Measurements from ENCODE around the gene KCND2. TPM values are rescaled to one million over a fixed set of nuclear protein-coding genes. Genes with fewer than 3 reads are reported as not detected.
"Not testable (repeated sequence)": the region's sequence is repeated elsewhere in the genome, so short reads cannot be mapped to it uniquely, and the experiment has no call there.

KCND2 gene
- total and polyA plus RNA-seq, 3 experiments from 2014 or later, result not detected

GRCh38 chr7:120775755-120776154 lies 502.8 kb downstream of the KCND2 start:
- Histone ChIP-seq H3K4me3 (ENCODE audit: low read length) (no peak overlapping the region), H3K27ac (ENCODE audit: low read depth, low read length) (no peak overlapping the region), H3K36me3 (ENCODE audit: insufficient read depth, low read length) (no peaks in the 10 kb centered on the region), H3K9me3 (ENCODE audit: low read length) (no peaks in the 10 kb centered on the region), H3K27me3 (ENCODE audit: insufficient read depth, low read length, poor library complexity, severe bottlenecking) (no peaks in the 10 kb centered on the region), H3K4me1 (ENCODE audit: insufficient read depth, low read length) (no peaks in the 10 kb centered on the region)
- no peaks in the 10 kb centered on the region for H3K36me3 Mint-ChIP-seq
- no peak overlapping the region for H3K4me3 Mint-ChIP-seq
- no peaks in the 10 kb centered on the region for H3K9me3 Mint-ChIP-seq
- no peak for DNase-seq
- no peak overlapping the region for H3K27ac Mint-ChIP-seq
- peaks cover 0 to 2% of the 10 kb centered on the region in 2 donors for H3K27me3 Mint-ChIP-seq
- POLR2A ChIA-PET, result no interaction called here
- no peaks in the 10 kb centered on the region for H3K4me1 Mint-ChIP-seq
- CTCF ChIA-PET, result interaction anchor here (3.5 kb wide), 1 partner anchor 16 kb away, joined by 10 read pairs; no protein-coding TSS in a partner anchor

GRCh38 chr7:120779078-120779477 lies 506.1 kb downstream of the KCND2 start:
- CTCF ChIA-PET, result not testable (repeated sequence)

GRCh38 chr7:120780451-120780850 lies 507.5 kb downstream of the KCND2 start:
- DNase-seq; H3K36me3 ChIP-seq (ENCODE audit: insufficient read depth, low read length); H3K4me3 ChIP-seq (ENCODE audit: low read length); H3K9me3 Mint-ChIP-seq; POLR2A ChIA-PET; H3K27ac Mint-ChIP-seq; H3K27ac ChIP-seq (ENCODE audit: low read depth, low read length); H3K27me3 ChIP-seq (ENCODE audit: insufficient read depth, low read length, poor library complexity, severe bottlenecking); H3K9me3 ChIP-seq (ENCODE audit: low read length); CTCF ChIA-PET; H3K27me3 Mint-ChIP-seq; H3K4me3 Mint-ChIP-seq; H3K36me3 Mint-ChIP-seq; H3K4me1 ChIP-seq (ENCODE audit: insufficient read depth, low read length); H3K4me1 Mint-ChIP-seq: not testable (repeated sequence)

More at GRCh38 chr7:120779078-120779477, 506.1 kb downstream of the KCND2 start:
- H3K4me3 Mint-ChIP-seq; H3K27ac Mint-ChIP-seq; H3K9me3 Mint-ChIP-seq; DNase-seq; H3K36me3 ChIP-seq (ENCODE audit: insufficient read depth, low read length); H3K27ac ChIP-seq (ENCODE audit: low read depth, low read length); H3K27me3 ChIP-seq (ENCODE audit: insufficient read depth, low read length, poor library complexity, severe bottlenecking); H3K36me3 Mint-ChIP-seq; H3K4me1 ChIP-seq (ENCODE audit: insufficient read depth, low read length); H3K27me3 Mint-ChIP-seq; H3K4me3 ChIP-seq (ENCODE audit: low read length); POLR2A ChIA-PET; H3K4me1 Mint-ChIP-seq; H3K9me3 ChIP-seq (ENCODE audit: low read length): not testable (repeated sequence)

- Mint-ChIP-seq H3K4me1 (no peaks in the 10 kb centered on the region), H3K36me3 (no peaks in the 10 kb centered on the region), H3K27ac (no peak overlapping the region), H3K9me3 (no peaks in the 10 kb centered on the region), H3K4me3 (no peak overlapping the region), H3K27me3 (peaks cover 0 to 4% of the 10 kb centered on the region in 2 donors)
- Histone ChIP-seq H3K36me3 (ENCODE audit: insufficient read depth, low read length) (no peaks in the 10 kb centered on the region), H3K4me1 (ENCODE audit: insufficient read depth, low read length) (no peaks in the 10 kb centered on the region), H3K27me3 (ENCODE audit: insufficient read depth, low read length, poor library complexity, severe bottlenecking) (no peaks in the 10 kb centered on the region), H3K9me3 (ENCODE audit: low read length) (no peaks in the 10 kb centered on the region), H3K27ac (ENCODE audit: low read depth, low read length) (no peak overlapping the region), H3K4me3 (ENCODE audit: low read length) (no peak overlapping the region)
- CTCF ChIA-PET, result no interaction called here
- no peak for DNase-seq
- POLR2A ChIA-PET, result no interaction called here
These were observed 508.0 kb downstream of the KCND2 start for GRCh38 chr7:120780938-120781337.

DNA sequence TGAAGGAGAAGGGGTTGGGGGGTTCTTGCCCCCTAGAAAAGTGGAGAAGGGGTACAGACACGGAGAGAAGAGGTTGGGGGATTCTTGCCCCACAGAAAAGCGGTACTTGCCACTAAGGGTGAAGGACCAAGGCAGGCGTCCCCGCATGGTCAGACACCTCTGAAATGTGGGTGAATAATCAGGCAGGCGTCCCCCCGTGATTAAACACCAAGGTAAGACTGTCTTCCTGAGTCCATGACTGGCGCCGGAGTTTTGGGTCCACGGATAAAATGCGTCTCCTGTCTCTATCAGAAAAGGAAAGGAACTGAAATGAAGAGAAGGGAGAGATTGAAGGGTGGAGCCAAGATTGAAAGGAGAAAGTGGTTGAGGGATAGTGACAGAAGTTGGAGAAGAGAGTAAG lies 508.9 kb downstream of the KCND2 start:
- H3K27ac ChIP-seq (ENCODE audit: low read depth, low read length); DNase-seq; H3K4me1 Mint-ChIP-seq; POLR2A ChIA-PET; H3K4me3 ChIP-seq (ENCODE audit: low read length); CTCF ChIA-PET; H3K36me3 Mint-ChIP-seq; H3K27ac Mint-ChIP-seq; H3K27me3 ChIP-seq (ENCODE audit: insufficient read depth, low read length, poor library complexity, severe bottlenecking); H3K9me3 ChIP-seq (ENCODE audit: low read length); H3K9me3 Mint-ChIP-seq; H3K4me1 ChIP-seq (ENCODE audit: insufficient read depth, low read length); H3K36me3 ChIP-seq (ENCODE audit: insufficient read depth, low read length); H3K4me3 Mint-ChIP-seq; H3K27me3 Mint-ChIP-seq: not testable (repeated sequence)

GRCh38 chr7:120783273-120783672 lies 510.3 kb downstream of the KCND2 start:
- no peak overlapping the region for H3K27ac ChIP-seq (ENCODE audit: low read depth, low read length)
- Mint-ChIP-seq H3K4me1 (no peaks in the 10 kb centered on the region), H3K27me3 (peaks cover 0 to 8% of the 10 kb centered on the region in 2 donors), H3K9me3 (no peaks in the 10 kb centered on the region), H3K4me3 (no peak overlapping the region), H3K36me3 (no peaks in the 10 kb centered on the region), H3K27ac (no peak overlapping the region)
- POLR2A ChIA-PET, result no interaction called here
- H3K27me3 ChIP-seq (ENCODE audit: insufficient read depth, low read length, poor library complexity, severe bottlenecking), result no peaks in the 10 kb centered on the region
- no peaks in the 10 kb centered on the region for H3K36me3 ChIP-seq (ENCODE audit: insufficient read depth, low read length)
- CTCF ChIA-PET, result interaction anchor here (0.7 kb wide), 1 partner anchor 12 kb away, joined by 3 read pairs; no protein-coding TSS in a partner anchor
- H3K9me3 ChIP-seq (ENCODE audit: low read length), result no peaks in the 10 kb centered on the region
- H3K4me3 ChIP-seq (ENCODE audit: low read length), result no peak overlapping the region
- DNase-seq, result no peak
- H3K4me1 ChIP-seq (ENCODE audit: insufficient read depth, low read length), result no peaks in the 10 kb centered on the region

GRCh38 chr7:120783721-120784120 lies 510.7 kb downstream of the KCND2 start:
- Mint-ChIP-seq H3K4me1 (no peaks in the 10 kb centered on the region), H3K9me3 (no peaks in the 10 kb centered on the region), H3K27ac (no peak overlapping the region), H3K36me3 (no peaks in the 10 kb centered on the region), H3K27me3 (peaks cover 0 to 8% of the 10 kb centered on the region in 2 donors), H3K4me3 (no peak overlapping the region)
- H3K27me3 ChIP-seq (ENCODE audit: insufficient read depth, low read length, poor library complexity, severe bottlenecking), result no peaks in the 10 kb centered on the region
- CTCF ChIA-PET, result interaction anchor here (0.7 kb wide), 1 partner anchor 12 kb away, joined by 3 read pairs; no protein-coding TSS in a partner anchor
- H3K4me3 ChIP-seq (ENCODE audit: low read length), result no peak overlapping the region
- no peaks in the 10 kb centered on the region for H3K4me1 ChIP-seq (ENCODE audit: insufficient read depth, low read length)
- H3K27ac ChIP-seq (ENCODE audit: low read depth, low read length), result no peak overlapping the region
- H3K9me3 ChIP-seq (ENCODE audit: low read length), result no peaks in the 10 kb centered on the region
- H3K36me3 ChIP-seq (ENCODE audit: insufficient read depth, low read length), result no peaks in the 10 kb centered on the region
- POLR2A ChIA-PET, result no interaction called here
- no peak for DNase-seq

GRCh38 chr7:120785095-120785494 lies 512.1 kb downstream of the KCND2 start:
- H3K4me3 Mint-ChIP-seq, result no peak overlapping the region
- H3K27me3 Mint-ChIP-seq, result peaks cover 0 to 10% of the 10 kb centered on the region in 2 donors
- no peaks in the 10 kb centered on the region for H3K36me3 ChIP-seq (ENCODE audit: insufficient read depth, low read length)
- H3K4me1 ChIP-seq (ENCODE audit: insufficient read depth, low read length), result no peaks in the 10 kb centered on the region
- CTCF ChIA-PET, result no interaction called here
- no peak overlapping the region for H3K27ac ChIP-seq (ENCODE audit: low read depth, low read length)
- H3K9me3 Mint-ChIP-seq, result no peaks in the 10 kb centered on the region
- no peak for DNase-seq
- no peak overlapping the region for H3K4me3 ChIP-seq (ENCODE audit: low read length)
- H3K4me1 Mint-ChIP-seq, result no peaks in the 10 kb centered on the region
- no peaks in the 10 kb centered on the region for H3K36me3 Mint-ChIP-seq
- no peaks in the 10 kb centered on the region for H3K9me3 ChIP-seq (ENCODE audit: low read length)
- H3K27ac Mint-ChIP-seq, result no peak overlapping the region
- POLR2A ChIA-PET, result no interaction called here
- H3K27me3 ChIP-seq (ENCODE audit: insufficient read depth, low read length, poor library complexity, severe bottlenecking), result no peaks in the 10 kb centered on the region

All from CD8-positive, alpha-beta memory T cell (primary cell).